HG03139 (cell line): ENCODE results near the gene TFF2.

Source experiments
- ATAC-seq: cut with Tn5 transposase; IDR thresholded peaks from one replicate; pipeline ENCODE4 v1.9.1; 2021; ENCODE audit not compliant: unreplicated experiment

TFF2 gene

GRCh38 chr21:42384156-42384945 lies 33.6 kb upstream of the TFF2 start:
- no peak for ATAC-seq

GRCh38 chr21:42383331-42383730 lies 32.5 kb upstream of the TFF2 start:
- no peak for ATAC-seq

- no peak for ATAC-seq
Measured at GRCh38 chr21:42382915-42383314, 32.1 kb upstream of the TFF2 start.

- no peak for ATAC-seq
Measured at GRCh38 chr21:42381347-42381984, 30.7 kb upstream of the TFF2 start.

GRCh38 chr21:42379426-42380215 lies 28.8 kb upstream of the TFF2 start:
- ATAC-seq: no peak

GRCh38 chr21:42378418-42378817 lies 27.6 kb upstream of the TFF2 start:
- no peak for ATAC-seq

- no peak for ATAC-seq
Measured at GRCh38 chr21:42377951-42378340, 27.2 kb upstream of the TFF2 start.

GRCh38 chr21:42377211-42377950 lies 26.6 kb upstream of the TFF2 start:
- no peak for ATAC-seq

- no peak for ATAC-seq
Measured at GRCh38 chr21:42376338-42376982, 25.7 kb upstream of the TFF2 start.

- no peak for ATAC-seq
Measured at GRCh38 chr21:42375966-42376337, 25.2 kb upstream of the TFF2 start.

- ATAC-seq: no peak
Measured at GRCh38 chr21:42375506-42375905, 24.7 kb upstream of the TFF2 start.

GRCh38 chr21:42374864-42375499 lies 24.2 kb upstream of the TFF2 start:
- no peak for ATAC-seq

GRCh38 chr21:42374457-42374856 lies 23.7 kb upstream of the TFF2 start:
- no peak for ATAC-seq

- ATAC-seq: no peak
Measured at GRCh38 chr21:42373908-42374455, 23.2 kb upstream of the TFF2 start.

GRCh38 chr21:42373196-42373907 lies 22.6 kb upstream of the TFF2 start:
- ATAC-seq: no peak

- ATAC-seq: no peak
Measured at GRCh38 chr21:42370894-42371654, 20.3 kb upstream of the TFF2 start.

- ATAC-seq: no peak
Measured at GRCh38 chr21:42369821-42370220, 19.0 kb upstream of the TFF2 start.

GRCh38 chr21:42367367-42368165 lies 16.8 kb upstream of the TFF2 start:
- ATAC-seq: no peak
